Middle frontal gyrus (tissue), 1 donor: ENCODE data around the gene PRRT1.
"Not testable (repeated sequence)": the region's sequence is repeated elsewhere in the genome, so short reads cannot be mapped to it uniquely, and the experiment has no call there.

Source experiments
- DNase-seq: peaks from one replicate; pipeline ENCODE4 v3.0.0-alpha.2; 2015; ENCODE audit warnings: low spot score; ENCODE audit errors: extremely low spot score

PRRT1 gene

DNA sequence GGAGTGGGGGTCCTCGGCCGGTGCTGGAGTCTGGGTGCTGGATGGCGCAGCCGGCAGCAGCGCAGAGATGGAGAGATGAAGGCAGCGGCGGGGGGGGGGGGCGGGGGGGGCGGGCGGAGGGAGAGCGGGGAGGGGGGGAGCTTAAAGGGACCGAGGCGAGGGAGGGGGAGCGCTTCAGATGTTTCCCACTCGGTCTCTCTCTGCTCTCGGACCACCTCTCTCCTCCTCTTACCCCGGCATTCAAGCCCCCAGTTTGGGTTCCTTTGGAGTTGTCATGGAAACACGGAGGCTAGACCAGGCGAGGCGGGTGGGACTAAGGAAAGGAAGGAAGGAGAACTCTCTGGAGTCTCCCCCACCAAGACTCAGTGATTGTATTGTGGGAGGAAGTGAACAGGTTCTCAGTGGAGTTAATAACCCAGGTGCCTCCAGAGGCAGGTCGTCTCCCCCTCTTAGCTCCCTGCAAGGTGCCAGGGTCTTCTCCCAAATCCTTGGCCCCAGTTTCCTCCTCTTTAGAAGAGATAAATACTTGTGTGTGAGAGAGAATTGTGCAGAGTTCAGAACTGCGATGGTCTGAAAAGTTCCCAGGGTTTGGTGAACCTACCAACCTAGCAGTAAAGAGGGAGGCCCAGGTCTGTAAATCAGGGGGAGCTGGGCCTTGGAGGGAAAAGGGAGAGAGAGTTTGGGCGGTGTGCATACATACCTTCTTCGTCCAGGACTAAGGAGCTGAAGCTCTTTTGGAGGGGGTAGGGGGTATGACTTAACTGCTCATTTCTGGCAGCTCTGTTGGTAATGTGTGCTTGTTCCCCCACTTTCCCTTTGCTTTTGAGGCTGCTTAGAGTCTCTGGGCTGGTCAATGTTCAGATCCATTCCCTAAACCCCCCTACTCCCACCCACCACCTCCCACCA lies at the start of gene PRRT1:
PRRT1 (minus strand) TSS at position 77 of the 906 bp plus-strand sequence. CDS start 112 bp downstream, outside the sequence.
- no peak for DNase-seq

- no peak for DNase-seq
These were observed 49.2 kb upstream of the PRRT1 start for GRCh38 chr6:32200711-32201475.

DNA sequence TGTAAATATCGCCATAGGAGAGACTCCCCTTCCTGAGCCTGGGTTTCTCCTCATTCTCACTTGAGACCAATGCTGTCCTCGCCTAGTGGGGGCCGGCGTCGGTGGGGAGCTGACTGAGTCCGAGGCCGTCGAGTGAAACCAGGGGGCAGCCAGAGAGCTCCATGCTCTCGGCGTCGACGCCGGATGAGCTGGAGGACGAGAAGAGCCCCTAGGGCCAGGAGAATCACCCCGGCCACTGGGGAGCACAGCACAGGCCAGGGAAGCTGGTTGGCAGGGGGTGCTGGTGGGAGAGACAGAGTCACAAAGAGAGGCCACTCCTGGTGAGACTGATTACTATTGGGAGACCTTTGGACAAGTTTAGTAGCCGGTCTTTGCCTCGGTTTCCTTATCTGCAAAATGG lies 47.1 kb upstream of the PRRT1 start:
- no peak for DNase-seq

DNA sequence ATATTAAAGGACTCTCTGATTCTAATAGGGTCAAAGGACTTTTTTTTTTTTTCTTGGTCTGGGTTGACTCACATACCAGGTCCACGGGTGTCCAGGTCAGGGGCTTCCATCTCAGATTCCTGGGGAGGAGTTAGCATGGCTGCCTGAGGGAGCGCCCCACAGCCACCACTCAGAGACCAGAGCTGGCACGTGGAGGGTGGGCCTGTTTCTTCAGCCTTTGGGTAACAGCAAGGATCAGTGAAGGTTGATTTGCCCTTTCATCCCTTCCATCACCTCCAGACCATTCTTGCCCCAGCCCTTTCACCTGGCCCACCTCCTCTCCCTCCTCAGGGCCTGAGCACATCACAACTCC lies 46.6 kb upstream of the PRRT1 start:
- no peak for DNase-seq

DNA sequence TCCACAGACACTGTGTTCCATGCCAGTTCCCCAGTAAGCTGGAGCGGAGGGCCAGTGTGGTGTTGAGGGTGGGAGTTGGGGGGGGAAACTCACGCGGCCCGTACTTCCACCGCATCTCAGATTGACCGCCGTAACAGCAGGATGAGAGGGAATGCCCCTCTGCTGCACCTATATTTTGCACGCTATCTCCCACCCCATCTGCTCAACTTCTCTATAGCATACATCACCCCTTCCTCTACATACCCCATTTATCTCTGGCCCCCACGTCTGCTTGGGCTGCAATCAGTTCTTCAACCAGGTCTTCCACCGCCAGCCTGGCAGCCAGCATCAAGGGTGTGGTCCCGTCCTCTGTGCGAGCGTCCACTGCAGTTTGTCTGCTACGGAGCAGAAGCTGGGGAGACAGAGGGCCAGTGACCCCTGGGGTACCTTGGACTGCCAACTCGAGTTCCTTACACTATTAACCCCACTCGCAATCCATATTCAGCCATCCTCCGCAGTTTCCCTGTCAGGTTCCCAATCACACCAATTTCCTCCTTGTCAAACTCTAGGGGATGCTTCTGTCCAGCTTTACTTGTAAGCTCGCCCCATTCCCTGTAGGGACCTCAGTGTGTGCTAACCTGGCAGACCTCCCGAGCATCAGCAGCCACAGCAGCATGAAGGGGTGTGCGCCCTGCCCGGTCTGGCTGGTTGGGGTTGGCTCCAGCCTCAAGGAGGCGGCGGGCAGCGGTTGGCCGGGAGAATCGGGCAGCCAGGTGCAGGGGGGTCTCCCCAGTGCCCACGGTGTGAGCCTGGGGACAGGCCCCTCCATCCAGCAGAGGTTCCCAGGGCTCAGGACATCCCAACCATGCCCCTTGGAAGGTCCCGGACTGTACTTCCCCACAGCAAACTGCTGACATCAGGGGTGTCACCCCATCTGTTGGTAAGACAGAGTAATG lies 45.2 kb upstream of the PRRT1 start:
- no peak for DNase-seq

GRCh38 chr6:32195902-32196681 lies 44.4 kb upstream of the PRRT1 start:
- DNase-seq, result peak; percentile 80

GRCh38 chr6:32195652-32195901 lies 43.8 kb upstream of the PRRT1 start:
- peak; percentile 99 for DNase-seq

DNA sequence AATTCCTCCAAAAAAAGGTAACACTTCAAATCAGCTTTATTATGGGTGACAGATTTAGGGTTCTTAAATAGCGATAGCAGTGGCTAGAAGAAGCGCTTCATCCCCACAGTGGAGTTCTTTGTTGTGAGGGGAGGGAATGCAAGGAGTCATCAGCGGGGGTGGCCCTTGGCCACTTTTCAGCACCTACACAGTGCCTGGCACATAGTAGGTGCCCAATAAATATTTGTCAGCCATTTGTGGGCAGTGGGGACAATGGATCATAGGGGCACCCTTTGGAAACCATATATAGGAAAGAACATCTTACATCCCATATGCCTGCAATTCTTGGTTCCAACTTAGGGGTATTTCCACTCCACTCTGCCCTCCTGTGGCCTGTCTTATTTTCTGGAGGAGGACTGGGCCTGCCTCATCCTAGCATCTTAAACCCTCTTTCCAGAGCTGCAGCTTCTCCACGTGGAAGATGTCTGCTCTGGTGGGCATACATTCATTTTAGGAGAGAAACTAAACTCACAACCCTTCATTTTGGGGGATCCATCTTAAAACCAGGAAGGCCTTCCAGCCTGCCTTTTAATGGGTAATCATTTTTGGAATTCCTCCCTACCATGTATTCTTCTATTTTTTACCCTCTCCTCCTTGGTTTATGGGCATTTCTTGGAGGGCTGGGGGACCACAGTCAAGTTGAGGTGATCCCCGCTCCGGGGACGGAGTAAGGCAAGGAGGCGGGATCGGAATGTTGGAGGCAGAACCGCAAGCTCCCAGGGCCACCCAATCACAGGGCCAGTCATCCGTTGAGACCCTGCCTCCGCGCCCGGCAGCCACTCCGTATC lies 43.3 kb upstream of the PRRT1 start:
- no peak for DNase-seq

DNA sequence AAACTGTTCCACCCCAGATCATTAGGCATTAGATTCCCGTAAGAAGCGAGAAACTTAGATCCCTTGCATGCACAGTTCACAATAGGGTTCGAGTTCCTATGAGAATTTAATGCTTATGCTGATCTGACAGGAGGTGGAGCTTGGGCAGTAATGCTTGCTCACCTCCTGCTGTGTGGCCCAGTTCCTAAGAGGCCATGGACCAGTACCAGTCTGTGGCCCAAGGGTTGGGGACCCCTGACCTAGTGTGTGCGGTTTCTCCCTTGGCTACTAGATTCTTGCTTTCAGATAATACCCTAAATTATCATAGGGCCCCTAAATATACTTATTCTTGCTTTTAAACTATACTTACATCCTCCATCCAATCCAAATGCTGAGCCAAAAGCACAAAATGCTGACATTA lies 42.6 kb upstream of the PRRT1 start:
- DNase-seq, result no peak

DNA sequence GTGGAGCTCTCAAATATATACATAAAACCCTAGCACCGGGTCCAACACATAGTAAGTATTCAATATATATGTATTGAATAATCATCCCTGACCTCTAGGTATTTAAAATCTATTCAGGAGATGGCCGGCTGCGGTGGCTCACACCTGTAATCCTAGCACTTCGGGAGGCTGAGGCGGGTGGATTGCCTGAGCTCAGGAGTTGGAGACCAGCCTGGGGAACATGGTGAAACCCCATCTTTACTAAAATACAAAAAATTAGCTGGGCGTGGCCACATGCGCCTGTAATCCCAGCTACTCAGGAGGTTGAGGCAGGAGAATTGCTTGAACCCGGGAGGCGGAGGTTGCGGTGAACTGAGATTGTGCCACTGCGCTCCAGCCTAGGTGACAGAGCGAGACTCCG lies 41.4 kb upstream of the PRRT1 start:
- DNase-seq, result not testable (repeated sequence)

GRCh38 chr6:32192608-32193039 lies 40.9 kb upstream of the PRRT1 start, which contains the start of gene GPSM3:
Gene GPSM3 (minus strand): TSS chr6:32192643. CDS start chr6:32192513, 130 bp downstream.
- DNase-seq, result no peak

GRCh38 chr6:32191696-32192607 lies 40.2 kb upstream of the PRRT1 start:
- DNase-seq, result no peak

GRCh38 chr6:32190911-32191677 lies 39.4 kb upstream of the PRRT1 start:
- DNase-seq, result no peak

- DNase-seq, result peak; percentile 65
These were observed 38.5 kb upstream of the PRRT1 start, which contains the start of gene PBX2 for GRCh38 chr6:32190054-32190851. Gene PBX2 (minus strand): TSS chr6:32190202. CDS start chr6:32189915, 287 bp downstream.

DNA sequence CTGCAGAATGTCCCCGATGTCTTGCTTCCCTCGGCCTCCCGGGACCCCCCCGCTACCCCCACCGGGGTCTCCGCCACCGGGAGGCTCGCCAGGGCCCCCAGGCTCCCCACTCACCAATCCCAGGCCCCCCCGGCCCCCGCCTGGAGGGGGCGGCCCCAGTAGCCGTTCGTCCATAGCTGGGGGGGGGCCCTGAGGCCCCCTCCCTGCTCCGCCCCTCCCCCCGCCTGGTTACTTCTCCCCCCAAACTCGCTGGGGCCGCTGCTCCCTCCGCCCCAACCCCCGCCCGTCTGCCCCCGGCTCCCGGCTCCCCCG lies 38.0 kb upstream of the PRRT1 start:
- no peak for DNase-seq

DNA sequence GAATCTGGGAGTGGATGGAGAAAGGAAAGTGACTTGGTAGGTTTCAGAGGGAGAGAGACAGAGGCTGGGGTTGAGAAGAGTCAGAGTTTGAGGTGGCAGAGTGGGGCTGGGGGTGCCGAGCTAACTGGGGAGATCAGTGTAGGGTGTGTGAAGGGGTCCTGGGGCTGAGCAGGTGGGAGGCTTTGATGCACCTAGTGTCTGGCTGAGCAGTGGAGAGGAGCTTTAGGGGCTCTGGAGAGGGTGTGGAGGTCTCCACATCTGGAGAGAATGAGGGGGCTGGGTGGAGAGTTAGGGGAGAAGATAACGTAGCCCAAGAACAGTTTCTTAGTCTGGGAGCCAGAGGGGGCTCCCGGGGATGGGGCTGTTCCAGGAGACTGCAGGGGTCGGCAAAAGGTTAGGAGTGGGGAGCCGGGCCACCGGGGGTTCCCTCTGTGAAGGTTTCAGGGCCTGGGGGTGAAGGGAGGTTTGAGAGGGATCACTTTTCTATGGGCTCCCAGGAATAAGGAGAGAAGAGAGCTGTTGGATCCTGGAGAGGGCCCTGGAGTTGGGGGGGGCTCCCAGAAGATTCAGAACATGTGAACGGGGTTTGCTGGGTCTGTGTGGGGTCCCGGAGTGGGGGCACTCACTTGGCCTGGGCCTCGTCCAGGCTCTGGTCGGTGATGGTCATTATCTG lies 37.5 kb upstream of the PRRT1 start:
- no peak for DNase-seq
